Measurements from ENCODE around the gene NHS. TPM values are rescaled to one million over a fixed set of nuclear protein-coding genes. Genes with fewer than 3 reads are reported as not detected.

The NHS gene
- total and polyA plus RNA-seq, 2 of the 4 experiments (the other 2 are of a cell fraction): 0.36 to 0.90 TPM

GRCh38 chrX:17563515-17563914 is 188.5 kb downstream of the NHS start:
- Histone ChIP-seq H3K18ac (ENCODE audit: low read depth, low read length) (no peak overlapping the region), H2BK120ac (ENCODE audit: low read depth, low read length) (no peak overlapping the region), H3K36me3 (ENCODE audit: control insufficient read depth, insufficient read depth, low read length) (no peaks in the 10 kb centered on the region), H3K4me3 (ENCODE audit: insufficient read depth, low read depth, low read length) (no peak overlapping the region), H3K4me1 (ENCODE audit: control insufficient read depth, insufficient read depth, low read length) (peaks cover 11% of the 10 kb centered on the region), H4K5ac (ENCODE audit: low read depth, low read length) (no peak overlapping the region), H3K9ac (ENCODE audit: low read depth, low read length) (no peak overlapping the region), H2AK5ac (ENCODE audit: low read depth, low read length) (no peak overlapping the region), H2BK15ac (ENCODE audit: low read depth, low read length) (no peak overlapping the region), H3K9me1 (ENCODE audit: insufficient read depth, low read length) (peaks cover 11% of the 10 kb centered on the region; the same call in 1 of the 2 replicates), H3K27me3 (ENCODE audit: control insufficient read depth, insufficient read depth, low read length) (0 out of 2 replicates have a peak, but pooled peaks cover 2% of the 10 kb centered on the region), H2BK20ac (ENCODE audit: low read depth, low read length) (no peak overlapping the region), H3K23ac (ENCODE audit: low read depth, low read length) (no peak overlapping the region), H2BK5ac (ENCODE audit: low read depth, low read length, poor library complexity, severe bottlenecking) (no peak overlapping the region), H3K27ac (ENCODE audit: insufficient read depth, low read length) (no peak overlapping the region), H3K79me1 (ENCODE audit: low read depth in 1 of 2, low read length in 2 of 2) (no peaks in the 10 kb centered on the region), H4K91ac (ENCODE audit: insufficient read depth, low read depth, low read length) (no peak overlapping the region), H3K4me2 (ENCODE audit: low read depth, low read length) (no peak overlapping the region), H4K8ac (ENCODE audit: low read depth in 2 of 2, low read length in 2 of 2) (no peak overlapping the region), H3K56ac (ENCODE audit: extremely low read depth, insufficient read depth, low read length) (no peak overlapping the region), H3K4ac (ENCODE audit: low read depth, low read length) (no peak overlapping the region), H2AFZ (replicated peaks; ENCODE audit: low read length, poor library complexity) (no peak overlapping the region), H3K9me3 (ENCODE audit: control insufficient read depth, insufficient read depth, low read length) (no peaks in the 10 kb centered on the region), H4K20me1 (ENCODE audit: insufficient read depth, low read length) (no peaks in the 10 kb centered on the region), H3K14ac (replicated peaks; ENCODE audit: low read depth, low read length) (no peak overlapping the region), H2AK9ac (replicated peaks; ENCODE audit: low read depth, low read length, poor library complexity) (no peak overlapping the region)
- intact Hi-C loops (cut with micrococcal nuclease) (no loop called here), in situ Hi-C loops (cut with MboI; ENCODE audit: low sequenced_read_pairs) (no loop called here), dilution Hi-C loops (cut with HindIII; ENCODE audit: low sequenced_read_pairs, unreplicated experiment) (no loop called here)
- POLR2A ChIA-PET (ENCODE audit: unreplicated experiment): no interaction called here
- no TSS peak for BruUV-seq (replicated peaks)
- ATAC-seq (ENCODE audit: low read depth) (no peak), DNase-seq (peak; percentile 48)
- 14% methylated on average over 1 of the region's 4 CpGs; no CpG with 5 or more reads in 1 of the 2 experiments for WGBS, 2 experiments (ENCODE audit: extremely low coverage in 2 of 2, insufficient read length in 1 of 2)
- TF ChIP-seq CTCF (conservative IDR thresholded peaks at IDR 0.05; ENCODE audit: low read depth, low read length): no peak
- TF ChIP-seq CEBPB (IDR thresholded peaks at IDR 0.05; ENCODE audit: low read depth, low read length): no peak
- no peak for TF ChIP-seq FOS (IDR thresholded peaks at IDR 0.05; ENCODE audit: low read depth, low read length)
- no peak for TF ChIP-seq CHD1 (IDR thresholded peaks at IDR 0.05; ENCODE audit: low read depth, low read length)
- TF ChIP-seq BHLHE40 (IDR thresholded peaks at IDR 0.05; ENCODE audit: low read depth, low read length): no peak
- TF ChIP-seq USF2 (IDR thresholded peaks at IDR 0.05; ENCODE audit: low read depth, low read length): no peak
- no peak for TF ChIP-seq MAFK (IDR thresholded peaks at IDR 0.05; ENCODE audit: low read depth, low read length)
- no peak for TF ChIP-seq RAD21 (IDR thresholded peaks at IDR 0.05; ENCODE audit: low read length)
- no peak for TF ChIP-seq POLR2A (IDR thresholded peaks at IDR 0.05; ENCODE audit: low read depth, low read length)
- TF ChIP-seq SMC3 (IDR thresholded peaks at IDR 0.05; ENCODE audit: low read depth, low read length): no peak
- no peak for TF ChIP-seq NFE2L2 (IDR thresholded peaks at IDR 0.05; ENCODE audit: low read depth, low read length)
- TF ChIP-seq RFX5 (IDR thresholded peaks at IDR 0.05; ENCODE audit: low read depth, low read length): no peak
- no peak for TF ChIP-seq ELK1 (IDR thresholded peaks at IDR 0.05; ENCODE audit: borderline replicate concordance, low read depth, low read length)
- no peak for TF ChIP-seq MAZ (IDR thresholded peaks at IDR 0.05; ENCODE audit: borderline replicate concordance, low read depth, low read length)
- CTCF ChIA-PET: no interaction called here
